Cardiac atrium fibroblast (primary cell): ENCODE measurements around the gene NPTX2. TPM values are rescaled to one million over a fixed set of nuclear protein-coding genes. Genes with fewer than 3 reads are reported as not detected.

Experiments
- total RNA-seq: library from RNA; depleted of rRNA; stranded (reverse); fragments of >200 nt; gene quantifications from 2 replicates; pipeline ENCODE4 v1.2.3, GENCODE V29; 2015

Gene NPTX2, protein sequence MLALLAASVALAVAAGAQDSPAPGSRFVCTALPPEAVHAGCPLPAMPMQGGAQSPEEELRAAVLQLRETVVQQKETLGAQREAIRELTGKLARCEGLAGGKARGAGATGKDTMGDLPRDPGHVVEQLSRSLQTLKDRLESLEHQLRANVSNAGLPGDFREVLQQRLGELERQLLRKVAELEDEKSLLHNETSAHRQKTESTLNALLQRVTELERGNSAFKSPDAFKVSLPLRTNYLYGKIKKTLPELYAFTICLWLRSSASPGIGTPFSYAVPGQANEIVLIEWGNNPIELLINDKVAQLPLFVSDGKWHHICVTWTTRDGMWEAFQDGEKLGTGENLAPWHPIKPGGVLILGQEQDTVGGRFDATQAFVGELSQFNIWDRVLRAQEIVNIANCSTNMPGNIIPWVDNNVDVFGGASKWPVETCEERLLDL
- total RNA-seq, result 49.5 and 88.5 TPM in 2 replicates

GRCh38 chr7:98617051-98617959 is at the start of gene NPTX2:
Gene NPTX2 (plus strand): TSS chr7:98617285. CDS start chr7:98617462, 177 bp downstream.

Other genes with a start within 250 kb of the NPTX2 start
- gene BAIAP2L1, start 216.2 kb upstream of the NPTX2 start, total RNA-seq, result 1.3 and 1.8 TPM in 2 replicates